NCI-H2107 treated with DMSO at 0.1 percent for 48 hours (cell line): Measurements from ENCODE around the gene MYOCD.
"Not testable (repeated sequence)": the region's sequence is repeated elsewhere in the genome, so short reads cannot be mapped to it uniquely, and the experiment has no call there.

Experiments used
- DNase-seq: peaks from one replicate; lab custom pipeline; 2025; ENCODE audit not compliant: unreplicated experiment; lab: John Stamatoyannopoulos, UW

The MYOCD gene

DNA sequence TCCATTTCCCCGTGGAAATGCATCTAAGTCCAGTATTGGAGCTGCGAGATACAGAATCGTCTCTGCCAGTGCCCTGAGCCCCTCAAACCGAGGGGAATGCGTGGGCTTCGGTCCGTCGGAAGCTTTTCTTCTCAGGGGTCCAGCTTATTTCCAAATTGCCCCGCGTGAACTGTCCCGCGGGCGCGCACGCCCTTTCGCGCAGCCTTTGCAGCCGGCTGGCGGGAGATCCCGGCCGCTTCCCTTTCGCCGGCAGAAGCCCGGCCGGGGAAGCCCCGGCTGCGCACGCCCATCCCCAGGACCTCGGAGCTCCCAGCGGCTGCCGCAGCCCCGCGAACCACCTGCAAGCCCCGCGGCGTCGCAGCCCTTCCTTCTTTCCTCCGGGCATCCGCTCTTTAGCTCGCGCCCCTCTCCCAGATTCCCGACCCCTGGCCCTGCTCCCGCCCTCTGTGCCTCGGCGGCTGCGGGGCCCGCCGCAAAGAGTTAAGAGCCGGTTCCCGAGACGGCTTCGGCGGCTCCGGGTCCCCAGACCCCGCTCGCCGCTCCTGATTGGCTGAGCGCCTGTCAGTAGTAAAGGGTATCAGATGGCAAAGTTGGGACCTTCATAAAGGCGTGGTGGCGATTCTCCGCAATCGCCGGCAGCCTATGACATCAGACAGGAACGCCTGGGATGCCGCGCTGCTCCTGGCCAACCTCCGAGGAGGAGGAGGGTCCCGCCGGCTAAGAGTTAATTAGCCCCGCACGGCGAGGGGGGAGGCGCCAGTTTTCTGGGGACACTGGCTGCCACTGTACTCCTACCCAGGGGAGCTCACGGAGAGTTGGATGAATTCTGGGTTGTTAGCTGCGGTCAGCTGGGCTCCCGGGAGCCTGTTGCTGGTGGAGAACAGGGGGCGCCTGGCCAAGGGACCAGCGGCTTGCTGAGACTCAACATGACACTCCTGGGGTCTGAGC lies at the start of gene MYOCD:
TSS of gene MYOCD (plus strand) at position 628 of the 948 bp plus-strand sequence. CDS start at position 927, 299 bp downstream.
- DNase-seq = no peak

- DNase-seq = no peak
Observed at GRCh38 chr17:12616161-12616560, 49.5 kb upstream of the MYOCD start.

- DNase-seq = no peak
Observed at GRCh38 chr17:12618557-12618956, 47.1 kb upstream of the MYOCD start.

GRCh38 chr17:12619459-12620199 lies 46.1 kb upstream of the MYOCD start:
- DNase-seq = no peak

GRCh38 chr17:12620200-12620720 lies 45.4 kb upstream of the MYOCD start:
- peak; percentile 8 for DNase-seq

DNA sequence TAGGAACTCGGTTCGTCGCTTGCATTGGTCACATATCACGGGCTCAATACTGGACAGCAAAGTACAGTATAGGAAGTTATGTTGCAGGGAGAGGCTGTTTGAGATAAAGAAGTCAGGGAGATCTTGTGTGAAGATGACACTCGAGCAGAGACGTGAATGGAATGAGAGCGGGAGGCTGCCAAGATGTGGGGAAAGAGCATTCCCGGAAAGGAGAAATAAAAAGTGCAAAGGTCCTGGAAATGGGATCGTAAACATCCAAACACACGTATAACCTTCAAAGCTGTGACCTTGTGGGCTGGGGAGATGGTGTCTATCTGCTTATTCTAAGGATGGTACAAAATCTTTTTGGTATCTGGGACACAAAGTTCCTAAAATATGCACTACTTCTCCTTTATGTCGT lies 43.0 kb upstream of the MYOCD start:
- DNase-seq = no peak

DNA sequence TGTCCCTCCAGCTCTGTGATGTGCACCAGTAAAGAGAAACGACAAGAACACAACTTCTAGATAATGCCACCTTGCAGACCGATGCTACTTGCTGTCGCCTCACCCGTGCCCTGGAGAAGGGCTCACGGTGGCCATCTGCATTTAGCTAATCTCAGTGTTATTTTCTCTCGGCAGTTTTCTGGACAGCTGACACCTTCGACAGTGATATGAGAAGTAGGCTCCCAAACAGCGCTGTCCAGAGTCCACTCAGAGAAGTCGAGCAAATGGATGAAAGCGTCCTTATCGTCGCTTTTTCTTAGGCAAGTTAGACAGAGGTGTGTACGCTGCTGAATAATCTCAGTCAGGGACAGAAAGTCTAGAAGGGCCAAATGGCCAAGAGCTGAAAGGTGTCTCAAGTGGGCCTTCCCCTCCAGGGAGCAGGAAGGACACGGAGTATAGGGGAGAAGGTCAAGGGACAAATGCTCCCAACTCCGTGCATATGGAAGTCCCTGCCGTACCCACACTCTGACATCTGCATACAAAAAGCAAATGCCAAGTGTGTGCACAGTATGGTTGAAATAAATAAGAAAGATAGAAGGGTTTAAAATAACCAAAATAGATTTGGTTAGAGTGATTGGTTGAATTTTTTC lies 42.4 kb upstream of the MYOCD start:
- no peak for DNase-seq

- DNase-seq = no peak
Observed at GRCh38 chr17:12624211-12624610, 41.5 kb upstream of the MYOCD start.

DNA sequence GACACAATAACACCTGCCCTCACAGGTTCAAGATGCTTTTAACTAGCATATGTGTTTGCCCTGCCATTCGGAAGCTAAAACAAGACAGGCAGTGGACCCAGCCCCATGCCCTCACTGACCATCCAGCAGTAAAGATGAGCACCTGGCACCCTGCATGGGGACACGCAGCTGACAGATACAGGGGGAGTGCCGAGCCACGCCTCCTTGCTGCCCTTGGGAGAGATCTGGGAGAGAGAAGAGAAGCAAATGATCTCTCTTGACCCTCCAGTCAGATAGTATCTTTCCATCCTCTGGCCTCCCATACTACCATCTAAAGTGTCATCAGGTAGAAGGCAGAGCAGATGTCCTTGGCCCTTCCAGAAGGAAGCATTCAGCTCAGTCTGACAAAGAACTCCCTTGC lies 40.6 kb upstream of the MYOCD start:
- no peak for DNase-seq

- DNase-seq = no peak
Observed at GRCh38 chr17:12627177-12627629, 38.5 kb upstream of the MYOCD start.

- no peak for DNase-seq
Observed at GRCh38 chr17:12627781-12628451, 37.8 kb upstream of the MYOCD start.

DNA sequence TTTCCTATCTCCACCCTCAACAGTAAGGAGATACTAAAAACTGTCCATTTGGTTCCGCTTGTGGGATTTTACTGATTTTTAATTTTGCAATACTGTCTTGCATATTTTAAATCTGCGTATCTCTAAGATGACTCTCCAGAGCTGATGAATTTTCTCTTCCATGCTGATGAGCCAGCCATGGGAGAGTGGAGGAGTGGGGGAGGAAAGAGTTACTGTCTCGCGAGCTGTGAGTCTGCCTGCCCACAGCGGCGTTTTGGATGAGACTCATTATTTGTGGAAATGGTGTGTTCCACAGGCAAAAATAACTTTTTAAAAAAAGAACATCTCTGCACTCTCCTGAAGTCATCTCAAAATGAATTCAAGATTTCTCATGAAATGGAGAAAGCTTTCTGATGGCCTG lies 34.6 kb upstream of the MYOCD start:
- DNase-seq = no peak

- no peak for DNase-seq
Observed at GRCh38 chr17:12632785-12633184, 32.9 kb upstream of the MYOCD start.

- no peak for DNase-seq
Observed at GRCh38 chr17:12634789-12635414, 30.8 kb upstream of the MYOCD start.

- DNase-seq = not testable (repeated sequence)
Observed at GRCh38 chr17:12635996-12636395, 29.7 kb upstream of the MYOCD start.

- no peak for DNase-seq
Observed at GRCh38 chr17:12637015-12637414, 28.7 kb upstream of the MYOCD start.

DNA sequence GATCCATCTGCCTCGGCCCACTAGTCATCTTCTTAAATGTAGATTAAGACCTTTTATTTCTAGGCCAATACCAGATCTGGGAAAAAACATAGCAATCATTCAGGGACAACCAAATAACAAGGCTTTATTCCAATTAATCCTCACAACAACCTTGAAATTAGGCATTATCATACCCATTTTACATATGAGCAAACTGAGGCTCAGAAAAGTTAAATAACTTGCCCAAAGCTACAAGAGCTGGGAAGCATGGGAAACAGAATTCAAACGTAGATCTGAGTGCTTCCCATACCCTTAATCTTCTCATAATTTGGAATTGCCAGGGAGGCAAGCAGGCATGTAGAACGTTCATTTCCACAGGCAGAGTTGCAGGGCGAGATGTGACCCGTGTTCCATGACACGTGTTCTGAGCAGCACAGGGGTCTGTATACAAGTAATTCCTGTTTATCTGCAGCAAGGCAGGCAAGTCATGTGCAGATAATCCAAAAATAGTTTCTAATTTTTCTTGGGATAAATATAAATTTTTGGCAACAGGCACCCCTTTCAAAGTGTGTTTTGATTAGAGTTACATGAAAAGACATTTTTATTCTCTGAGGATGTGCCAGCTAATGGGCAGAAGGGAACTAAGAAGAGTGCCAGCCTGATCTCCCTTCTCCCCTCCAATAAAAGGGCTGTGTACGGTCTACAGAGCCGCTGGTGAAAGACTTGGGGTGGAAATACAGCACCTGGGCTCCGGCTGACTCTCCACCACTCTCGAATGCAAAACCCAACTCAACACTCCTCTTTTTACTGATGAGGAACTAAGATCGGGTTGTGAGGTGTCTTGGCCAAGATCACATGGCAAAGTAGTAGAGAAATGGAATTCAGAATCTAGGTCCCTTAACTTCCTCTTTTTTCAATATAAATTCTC lies 27.7 kb upstream of the MYOCD start:
- DNase-seq = no peak

- no peak for DNase-seq
Observed at GRCh38 chr17:12640364-12640763, 25.3 kb upstream of the MYOCD start.

- DNase-seq = no peak
Observed at GRCh38 chr17:12641084-12641483, 24.6 kb upstream of the MYOCD start.
